HCT116 (cell line): ENCODE data around the gene TMEM156. TPM values are rescaled to one million over a fixed set of nuclear protein-coding genes. Genes with fewer than 3 reads are reported as not detected.

Experiments
- ATAC-seq: fragments of 200-7000 bp; cut with Tn5 transposase; 2 replicates; pipeline ENCODE4 v1.9.1; 2020; ENCODE audit warnings: mild to moderate bottlenecking, moderate library complexity
- BruUV-seq: library from RNA; stranded (reverse); fragments of 400-500 nt; replicated peaks from 2 replicates; lab custom pipeline; 2021; lab: Mats Ljungman, UMichigan
- CTCF ChIA-PET: fragments of 300-600 bp; sonication (Branson Sonifier 250); formaldehyde crosslinking; loops from one replicate; lab custom pipeline; 2021; ENCODE audit warnings: antibody characterized with exemption; lab: Charles Lee
- POLR2A ChIA-PET: fragments of 300-600, 350-600 bp; sonication (Branson Sonifier 250); formaldehyde crosslinking; loops from one replicate; lab custom pipeline; 2021; ENCODE audit warnings: antibody characterized with exemption; lab: Charles Lee
- RAD21 ChIA-PET, 2 experiments: fragments of 300-600 bp; sonication (Branson Sonifier 250); formaldehyde crosslinking; loops; one replicate each; lab custom pipeline; 2023; ENCODE audit warnings: low total read pairs in 2 of 2; ENCODE audit not compliant: uncharacterized antibody in 2 of 2, unreplicated experiment in 2 of 2, low non-redundant PET in 1 of 2; lab: Charles Lee
- DNase-seq: peaks from one replicate; pipeline ENCODE4 v3.0.0-alpha.2; 2010; ENCODE audit warnings: low read depth, low spot score
- H2AFZ ChIP-seq: fragments of 200-600 bp; shearing (Covaris generic), sonication (generic); 2 replicates; pipeline ENCODE4 v1.6.1; 2017; ENCODE audit warnings: low read depth, mixed run types, mixed read lengths, antibody characterized with exemption, low read length; ENCODE audit not compliant: poor library complexity, severe bottlenecking
- H3K27ac ChIP-seq: 2 replicates; pipeline ENCODE4 v1.5.1; 2012; ENCODE audit warnings: low read depth, low read length
- H3K27me3 ChIP-seq: fragments of 200-600 bp; sonication (generic); 2 replicates; pipeline ENCODE4 v1.6.1; 2016; ENCODE audit warnings: mixed run types, low read length, mixed read lengths; ENCODE audit not compliant: insufficient read depth
- H3K36me3 ChIP-seq, 2 experiments: fragments of 200-500 bp in 1 of 2; fragments of 200-600 bp in 1 of 2; sonication (Bioruptor generic) in 1 of 2; sonication (generic) in 1 of 2; 2 replicates each; pipeline versions ENCODE4 v1.5.1 to v1.6.1; 2014 to 2016; ENCODE audit warnings: low read length in 2 of 2, inconsistent platforms in 1 of 2, mixed read lengths in 1 of 2, mixed run types in 1 of 2; ENCODE audit not compliant: insufficient read depth in 2 of 2, control insufficient read depth in 1 of 2
- H3K4me1 ChIP-seq, 2 experiments: fragments of 200-600 bp in 1 of 2; sonication (generic) in 1 of 2; 2 replicates each; pipeline versions ENCODE4 v1.5.1 to v1.6.1; 2012 to 2017; ENCODE audit warnings: low read length in 2 of 2, inconsistent platforms in 1 of 2, mild to moderate bottlenecking in 1 of 2, mixed read lengths in 1 of 2, mixed run types in 1 of 2, moderate library complexity in 1 of 2; ENCODE audit not compliant: insufficient read depth in 2 of 2, control insufficient read depth in 1 of 2
- H3K4me2 ChIP-seq: fragments of 200-600 bp; sonication (generic); 2 replicates; pipeline ENCODE4 v1.6.1; 2017; ENCODE audit warnings: mixed run types, low read length, mixed read lengths
- H3K4me3 ChIP-seq, 2 experiments: fragments of 200-600 bp in 1 of 2; sonication (generic) in 1 of 2; replicated peaks in 1 of 2; 2 replicates each; pipeline ENCODE4 v1.5.1; 2011 to 2016; ENCODE audit warnings: low read length in 2 of 2, control low read depth in 1 of 2, low read depth in 1 of 2, mild to moderate bottlenecking in 1 of 2, mixed read lengths in 1 of 2, mixed run types in 1 of 2
- H3K79me2 ChIP-seq: fragments of 200-600 bp; sonication (generic); 2 replicates; pipeline ENCODE4 v1.6.1; 2017; ENCODE audit warnings: mild to moderate bottlenecking, mixed run types, low read length, moderate library complexity, mixed read lengths; ENCODE audit not compliant: insufficient read depth
- H3K9ac ChIP-seq: fragments of 200-600 bp; sonication (generic); 2 replicates; pipeline ENCODE4 v1.6.1; 2016; ENCODE audit warnings: low read length, mixed read lengths
- H3K9me2 ChIP-seq: fragments of 200-600 bp; sonication (generic), shearing (Covaris generic); 2 replicates; pipeline ENCODE4 v1.6.1; 2017; ENCODE audit warnings: mixed run types, mild to moderate bottlenecking, moderate library complexity; ENCODE audit not compliant: insufficient read depth
- H3K9me3 ChIP-seq, 2 experiments: fragments of 200-500 bp in 1 of 2; fragments of 200-600 bp in 1 of 2; sonication (Bioruptor generic) in 1 of 2; sonication (generic) in 1 of 2; 2 replicates each; pipeline ENCODE4 v1.6.1; 2014 to 2017; ENCODE audit warnings: low read length in 2 of 2, mixed read lengths in 2 of 2, inconsistent platforms in 1 of 2, low read depth in 1 of 2, mild to moderate bottlenecking in 1 of 2, mixed run types in 1 of 2, moderate library complexity in 1 of 2; ENCODE audit not compliant: control insufficient read depth in 1 of 2, insufficient read depth in 1 of 2
- H4K20me1 ChIP-seq: fragments of 200-600 bp; sonication (generic), shearing (Covaris generic); 2 replicates; pipeline ENCODE4 v1.6.1; 2017; ENCODE audit warnings: mixed run types, mild to moderate bottlenecking, moderate library complexity; ENCODE audit not compliant: insufficient read depth
- CEBPB ChIP-seq: IDR thresholded peaks from 2 replicates; pipeline ENCODE4 v1.6.1; 2012; ENCODE audit warnings: low read depth
- EZH2phosphoT487 ChIP-seq: fragments of 200-600 bp; IDR thresholded peaks from 2 replicates; pipeline ENCODE4 v1.6.1; 2018; ENCODE audit warnings: antibody characterized with exemption, borderline replicate concordance
- JUND ChIP-seq: IDR thresholded peaks from 2 replicates; pipeline ENCODE4 v1.6.1; 2012
- MAX ChIP-seq: IDR thresholded peaks from 2 replicates; pipeline ENCODE4 v1.6.1; 2012
- POLR2A ChIP-seq: IDR thresholded peaks from 2 replicates; pipeline ENCODE4 v1.7.0; 2011; ENCODE audit warnings: borderline replicate concordance; ENCODE audit not compliant: insufficient read depth, insufficient read length; ENCODE audit errors: extremely low read depth
- TCF7L2 ChIP-seq: IDR thresholded peaks from 2 replicates; pipeline ENCODE4 v1.7.0; 2011; ENCODE audit warnings: borderline replicate concordance, inconsistent platforms; ENCODE audit not compliant: insufficient read depth, insufficient read length; ENCODE audit errors: extremely low read depth
- YY1 ChIP-seq: IDR thresholded peaks from 2 replicates; pipeline ENCODE4 v1.6.1; 2011; ENCODE audit warnings: low read length, low read depth, moderate library complexity, mild to moderate bottlenecking; ENCODE audit not compliant: insufficient replicate concordance; ENCODE audit errors: extremely low read depth
- ZBTB33 ChIP-seq: IDR thresholded peaks from 2 replicates; pipeline ENCODE4 v1.6.1; 2011; ENCODE audit warnings: mild to moderate bottlenecking, low read length, moderate library complexity; ENCODE audit not compliant: insufficient replicate concordance; ENCODE audit errors: extremely low read depth
- ZFX ChIP-seq: fragments of 450-650 bp; IDR thresholded peaks from 2 replicates; pipeline ENCODE4 v1.6.1; 2017
- intact Hi-C: fragments of 100-400 bp; cut with micrococcal nuclease; formaldehyde crosslinking; loops from 2 replicates; pipeline ENCODE4 v1.10.0; 2022
- total RNA-seq: library from RNA; stranded (reverse); gene quantifications from one replicate; pipeline ENCODE4 v1.2.1, GENCODE V29; 2021; ENCODE audit not compliant: unreplicated experiment
- TF ChIP-seq, protein P1 (sequence below): IDR thresholded peaks from 2 replicates; pipeline ENCODE4 v1.6.1; 2012

Gene TMEM156
- total RNA-seq, 1 experiment from 2014 or later, result 0.22 TPM

GRCh38 chr4:39014028-39014427 is 18.2 kb downstream of the TMEM156 start:
- Histone ChIP-seq H3K36me3 (no peaks in the 10 kb centered on the region), H3K79me2 (no peaks in the 10 kb centered on the region), H4K20me1 (no peaks in the 10 kb centered on the region), H3K9me3 (no peaks in the 10 kb centered on the region), H2AFZ (peak overlapping the region; percentile 5), H3K27ac (no peak overlapping the region), H3K9me2 (no peaks in the 10 kb centered on the region), H3K4me1 (no peaks in the 10 kb centered on the region), H3K9ac (no peak overlapping the region), H3K4me2 (no peak overlapping the region), H3K27me3 (no peaks in the 10 kb centered on the region), H3K4me3 (no peak overlapping the region)
- intact Hi-C loops, result no loop called here
- RAD21 ChIA-PET, result no interaction called here
- TF ChIP-seq TCF7L2 (no peak), CEBPB (no peak), YY1 (no peak), JUND (no peak), MAX (no peak), ZFX (no peak), POLR2A (no peak), EZH2phosphoT487 (no peak), ZBTB33 (no peak)
- TF ChIP-seq, protein P1, sequence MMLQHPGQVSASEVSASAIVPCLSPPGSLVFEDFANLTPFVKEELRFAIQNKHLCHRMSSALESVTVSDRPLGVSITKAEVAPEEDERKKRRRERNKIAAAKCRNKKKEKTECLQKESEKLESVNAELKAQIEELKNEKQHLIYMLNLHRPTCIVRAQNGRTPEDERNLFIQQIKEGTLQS, result no peak
- no TSS peak for BruUV-seq
- no peak for DNase-seq
- CTCF ChIA-PET, result no interaction called here
- no peak for ATAC-seq
- POLR2A ChIA-PET, result interaction anchor here (0.7 kb wide), 1 partner anchor 21 kb away, joined by 3 read pairs; no protein-coding TSS in a partner anchor
